Tibial nerve (tissue), 4 donors: ENCODE measurements around the gene TBC1D7. TPM values are rescaled to one million over a fixed set of nuclear protein-coding genes. Genes with fewer than 3 reads are reported as not detected.
A peak's percentile ranks its signal among the peaks of the same experiment; 100 is the strongest.

Experiments
- DNase-seq, 2 donors: peaks; one replicate each; pipeline ENCODE4 v3.0.0-alpha.2; 2019; ENCODE audit warnings: low spot score in 2 of 2
- H3K27ac ChIP-seq, 4 donors: fragments of 200-600 bp; sonication (generic) in 3 of 4; one replicate each; pipeline ENCODE4 v1.5.1; 2017 to 2019; ENCODE audit warnings: mild to moderate bottlenecking in 1 of 4
- H3K27me3 ChIP-seq, 2 donors: fragments of 200-600 bp; sonication (generic) in 1 of 2; one replicate each; pipeline versions ENCODE4 v1.5.1 to v1.6.0; 2017 to 2019
- H3K36me3 ChIP-seq, 3 donors: fragments of 200-600 bp; sonication (generic); one replicate each; pipeline ENCODE4 v1.5.1; 2018 to 2019
- H3K4me1 ChIP-seq, 4 donors: fragments of 200-600 bp; sonication (generic) in 3 of 4; one replicate each; pipeline ENCODE4 v1.5.1; 2017 to 2019
- H3K4me3 ChIP-seq, 4 donors: fragments of 200-600 bp; sonication (generic) in 3 of 4; one replicate each; pipeline ENCODE4 v1.5.1; 2017 to 2019; ENCODE audit warnings: mild to moderate bottlenecking in 1 of 4, moderate library complexity in 1 of 4
- H3K9me3 ChIP-seq, 4 donors: fragments of 200-600 bp; sonication (generic) in 3 of 4; one replicate each; pipeline ENCODE4 v1.5.1; 2017 to 2019
- CTCF ChIP-seq, 5 experiments: fragments of 200-600 bp in 3 of 5; fragments of 450-650 bp in 2 of 5; sonication (generic) in 3 of 5; IDR thresholded peaks; one replicate each; pipeline ENCODE4 v1.5.1; 2016 to 2019; ENCODE audit warnings: antibody characterized with exemption in 5 of 5, mild to moderate bottlenecking in 3 of 5, moderate library complexity in 2 of 5
- EP300 ChIP-seq, 2 donors: sonication (generic); formaldehyde crosslinking; IDR thresholded peaks; one replicate each; pipeline ENCODE4 v1.6.1; 2017; ENCODE audit warnings: antibody characterized with exemption in 2 of 2, mild to moderate bottlenecking in 1 of 2
- POLR2A ChIP-seq, 2 donors: fragments of 450-650 bp; IDR thresholded peaks; one replicate each; pipeline ENCODE4 v1.6.1; 2017; ENCODE audit warnings: antibody characterized with exemption in 2 of 2, mild to moderate bottlenecking in 2 of 2, moderate library complexity in 2 of 2
- WGBS, 2 donors: methylation state at CpG; one replicate each; pipeline ENCODE4 v1.1.5; 2018; 5-methylcytosine and 5-hydroxymethylcytosine counted together
- total RNA-seq, 4 donors: library from RNA; depleted of rRNA; stranded (reverse); fragments of >200 nt; gene quantifications; one replicate each; pipeline ENCODE4 v1.1.0, GENCODE V29; 2016

TBC1D7 gene
- total RNA-seq, 4 donors from 2014 or later: 5.5 to 28.2 (median 7.1) TPM

- no peak for TF ChIP-seq CTCF (IDR thresholded peaks at IDR 0.05)
- TF ChIP-seq POLR2A (IDR thresholded peaks at IDR 0.05): no peak
- no peak for TF ChIP-seq EP300 (IDR thresholded peaks at IDR 0.05)
- no peak for DNase-seq
- H3K36me3 ChIP-seq: peaks cover 0 to 18% (median 0%) of the 10 kb centered on the region in 3 donors
- 69 to 72% methylated on average over 5 of the region's 5 CpGs for WGBS, 2 donors
- H3K27me3 ChIP-seq: no peaks in the 10 kb centered on the region
- no peak overlapping the region for H3K27ac ChIP-seq
- no peak overlapping the region for H3K4me3 ChIP-seq
- no peaks in the 10 kb centered on the region for H3K9me3 ChIP-seq
- H3K4me1 ChIP-seq: peaks cover 0 to 45% (median 6%) of the 10 kb centered on the region in 4 donors
These were observed 34.1 kb upstream of the TBC1D7 start for GRCh38 chr6:13362412-13362811.

- Histone ChIP-seq H3K27ac (peak overlapping the region in 2 of 4 donors; percentile 40 to 44), H3K27me3 (no peaks in the 10 kb centered on the region), H3K4me3 (no peak overlapping the region), H3K9me3 (no peaks in the 10 kb centered on the region), H3K4me1 (peaks cover 0 to 43% (median 9%) of the 10 kb centered on the region in 4 donors), H3K36me3 (peaks cover 0 to 18% (median 0%) of the 10 kb centered on the region in 3 donors)
- no peak for TF ChIP-seq POLR2A (IDR thresholded peaks at IDR 0.05)
- DNase-seq: no peak
- WGBS, 2 donors: 80 to 83% methylated on average over 6 of the region's 6 CpGs
These were observed 32.6 kb upstream of the TBC1D7 start for GRCh38 chr6:13360671-13361540.

- WGBS, 2 donors: 53 to 63% methylated on average over 6 of the region's 6 CpGs
- peaks cover 0 to 40% (median 17%) of the 10 kb centered on the region in 4 donors for H3K4me1 ChIP-seq
These were observed 30.9 kb upstream of the TBC1D7 start for GRCh38 chr6:13359287-13359686.

GRCh38 chr6:13358511-13358910 lies 30.2 kb upstream of the TBC1D7 start:
- DNase-seq: no peak
- H3K9me3 ChIP-seq: no peaks in the 10 kb centered on the region
- no peaks in the 10 kb centered on the region for H3K36me3 ChIP-seq
- no peaks in the 10 kb centered on the region for H3K27me3 ChIP-seq
- H3K4me3 ChIP-seq: no peak overlapping the region
- H3K27ac ChIP-seq: no peak overlapping the region
- WGBS, 2 donors: 70 to 74% methylated on average over 2 of the region's 2 CpGs
- peaks cover 0 to 37% (median 18%) of the 10 kb centered on the region in 4 donors for H3K4me1 ChIP-seq
- TF ChIP-seq EP300 (IDR thresholded peaks at IDR 0.05) (no peak), CTCF (IDR thresholded peaks at IDR 0.05) (no peak), POLR2A (IDR thresholded peaks at IDR 0.05) (no peak)

More at GRCh38 chr6:13359287-13359686, 30.9 kb upstream of the TBC1D7 start:
- Histone ChIP-seq H3K4me3 (no peak overlapping the region), H3K36me3 (peaks cover 0 to 2% (median 0%) of the 10 kb centered on the region in 3 donors), H3K27me3 (no peaks in the 10 kb centered on the region), H3K27ac (peak overlapping the region in 1 of 4 donors; percentile 23), H3K9me3 (no peaks in the 10 kb centered on the region)
- no peak for DNase-seq
- no peak for TF ChIP-seq POLR2A (IDR thresholded peaks at IDR 0.05)
- TF ChIP-seq CTCF (IDR thresholded peaks at IDR 0.05): no peak
- TF ChIP-seq EP300 (IDR thresholded peaks at IDR 0.05): peak in 1 of 2 donors; percentile 26

GRCh38 chr6:13357551-13358075 lies 29.3 kb upstream of the TBC1D7 start:
- DNase-seq: no peak
- Histone ChIP-seq H3K27me3 (no peaks in the 10 kb centered on the region), H3K9me3 (no peaks in the 10 kb centered on the region), H3K4me3 (no peak overlapping the region), H3K36me3 (no peaks in the 10 kb centered on the region), H3K27ac (no peak overlapping the region), H3K4me1 (peaks cover 0 to 37% (median 18%) of the 10 kb centered on the region in 4 donors)
- TF ChIP-seq EP300 (IDR thresholded peaks at IDR 0.05) (no peak), CTCF (IDR thresholded peaks at IDR 0.05) (no peak), POLR2A (IDR thresholded peaks at IDR 0.05) (no peak)
- 63 to 69% methylated on average over 14 of the region's 14 CpGs for WGBS, 2 donors
